Neural progenitor cell (in vitro differentiated cells): Measurements from ENCODE around the gene CYP27B1. TPM values are rescaled to one million over a fixed set of nuclear protein-coding genes. Genes with fewer than 3 reads are reported as not detected.

Experiments used
- DNase-seq: peaks from one replicate; pipeline ENCODE4 v3.0.0-alpha.2; 2016; ENCODE audit warnings: low spot score
- H2AFZ ChIP-seq: fragments of 200-600 bp; sonication (generic); replicated peaks from 2 replicates; pipeline ENCODE4 v1.6.1; 2016; ENCODE audit warnings: antibody characterized with exemption
- H3F3A ChIP-seq: fragments of 200-600 bp; sonication (generic); 2 replicates; pipeline ENCODE4 v1.6.1; 2016; ENCODE audit warnings: antibody characterized with exemption, low read depth
- H3K27ac ChIP-seq: fragments of 200-600 bp; sonication (generic); 2 replicates; pipeline ENCODE4 v1.5.1; 2016; ENCODE audit warnings: mild to moderate bottlenecking
- H3K27me3 ChIP-seq: fragments of 200-600 bp; sonication (generic); 2 replicates; pipeline ENCODE4 v1.6.1; 2016; ENCODE audit warnings: mild to moderate bottlenecking, moderate library complexity
- H3K36me3 ChIP-seq: fragments of 200-600 bp; sonication (generic); 2 replicates; pipeline ENCODE4 v1.5.1; 2016
- H3K4me1 ChIP-seq: fragments of 200-600 bp; sonication (generic); 2 replicates; pipeline ENCODE4 v1.6.1; 2016; ENCODE audit warnings: mixed run types
- H3K4me2 ChIP-seq: fragments of 200-600 bp; sonication (generic); 2 replicates; pipeline ENCODE4 v1.6.1; 2016
- H3K4me3 ChIP-seq: fragments of 200-600 bp; sonication (generic); 2 replicates; pipeline ENCODE4 v1.5.1; 2016
- H3K79me2 ChIP-seq: fragments of 200-600 bp; sonication (generic); 2 replicates; pipeline ENCODE4 v1.6.1; 2016; ENCODE audit warnings: low read depth
- H3K9ac ChIP-seq: fragments of 200-600 bp; sonication (generic); 2 replicates; pipeline ENCODE4 v1.6.1; 2016
- H3K9me3 ChIP-seq: fragments of 200-600 bp; sonication (generic); 2 replicates; pipeline ENCODE4 v1.5.1; 2016; ENCODE audit warnings: low read depth
- H4K20me1 ChIP-seq: fragments of 200-600 bp; sonication (generic); 2 replicates; pipeline ENCODE4 v1.6.1; 2016; ENCODE audit warnings: low read depth
- H3K27ac Mint-ChIP-seq: 3 replicates; pipeline ENCODE4 v1.8.0; 2021; ENCODE audit warnings: mixed read lengths
- H3K27me3 Mint-ChIP-seq: 2 replicates; pipeline ENCODE4 v1.8.0; 2022; ENCODE audit warnings: low read depth, mild to moderate bottlenecking, inconsistent platforms, moderate library complexity, mixed read lengths; ENCODE audit not compliant: insufficient read depth
- H3K36me3 Mint-ChIP-seq: 3 replicates; pipeline ENCODE4 v1.8.0; 2021; ENCODE audit warnings: mixed read lengths
- H3K4me1 Mint-ChIP-seq: 3 replicates; pipeline ENCODE4 v1.8.0; 2021; ENCODE audit warnings: mixed read lengths
- H3K4me3 Mint-ChIP-seq: 3 replicates; pipeline ENCODE4 v1.8.0; 2021; ENCODE audit warnings: mild to moderate bottlenecking, moderate library complexity, mixed read lengths
- H3K9me3 Mint-ChIP-seq: 3 replicates; pipeline ENCODE4 v1.8.0; 2020; ENCODE audit warnings: mixed read lengths
- CTCF ChIP-seq: fragments of 200-600 bp; sonication (generic); IDR thresholded peaks from 2 replicates; pipeline ENCODE4 v1.5.1; 2017; ENCODE audit warnings: antibody characterized with exemption, mild to moderate bottlenecking
- EZH2 ChIP-seq: fragments of 200-600 bp; sonication (generic); IDR thresholded peaks from 2 replicates; pipeline ENCODE4 v1.6.1; 2017; ENCODE audit warnings: antibody characterized with exemption, mild to moderate bottlenecking, moderate library complexity
- EZH2phosphoT487 ChIP-seq: fragments of 200-600 bp; sonication (generic); IDR thresholded peaks from 2 replicates; pipeline ENCODE4 v1.6.1; 2017; ENCODE audit warnings: antibody characterized with exemption
- total RNA-seq: library from RNA; depleted of rRNA; stranded (reverse); fragments of >200 nt; gene quantifications from 2 replicates; pipeline ENCODE4 v1.2.3, GENCODE V29; 2015; ENCODE audit warnings: low replicate concordance

The CYP27B1 gene
- total RNA-seq, 1 donor from 2014 or later, result 0.17 TPM

GRCh38 chr12:57752668-57753000 is 14.2 kb downstream of the CYP27B1 start:
- H3K27ac ChIP-seq, result no peak overlapping the region
- H3K4me3 Mint-ChIP-seq, result peak overlapping the region; percentile 98
- no peak for DNase-seq
- H4K20me1 ChIP-seq, result peaks cover 18% of the 10 kb centered on the region
- H3K9ac ChIP-seq, result no peak overlapping the region
- no peak overlapping the region for H3K27ac Mint-ChIP-seq
- peaks cover 35% of the 10 kb centered on the region for H3K79me2 ChIP-seq
- H2AFZ ChIP-seq, result no peak overlapping the region
- no peaks in the 10 kb centered on the region for H3K36me3 ChIP-seq
- peaks cover 3% of the 10 kb centered on the region for H3K9me3 Mint-ChIP-seq
- peaks cover 36% of the 10 kb centered on the region for H3K27me3 Mint-ChIP-seq
- H3K36me3 Mint-ChIP-seq, result peaks cover 31% of the 10 kb centered on the region
- TF ChIP-seq EZH2, result no peak
- no peak for TF ChIP-seq CTCF
- TF ChIP-seq EZH2phosphoT487, result no peak
- peaks cover 31% of the 10 kb centered on the region for H3K4me1 ChIP-seq
- H3K4me1 Mint-ChIP-seq, result peaks cover 50% of the 10 kb centered on the region
- H3K4me3 ChIP-seq, result peak overlapping the region; percentile 28
- peaks cover 29% of the 10 kb centered on the region for H3K27me3 ChIP-seq
- H3K4me2 ChIP-seq, result peak overlapping the region; percentile 67
- no peaks in the 10 kb centered on the region for H3K9me3 ChIP-seq
- peaks cover 53% of the 10 kb centered on the region for H3F3A ChIP-seq

GRCh38 chr12:57751788-57752667 is 14.8 kb downstream of the CYP27B1 start, which contains the start of gene CDK4:
Gene CDK4, minus strand, starts transcription at chr12:57752310. Its CDS starts 593 bp downstream, at chr12:57751717.
- peak; percentile 100 for DNase-seq
- peaks cover 31% of the 10 kb centered on the region for H3K4me1 ChIP-seq
- Mint-ChIP-seq H3K4me1 (peaks cover 49% of the 10 kb centered on the region), H3K27me3 (peaks cover 38% of the 10 kb centered on the region), H3K36me3 (peaks cover 36% of the 10 kb centered on the region), H3K4me3 (peak within 1 kb of the TSS; percentile 98), H3K9me3 (peaks cover 3% of the 10 kb centered on the region), H3K27ac (peak within 1 kb of the TSS; percentile 97)
- H4K20me1 ChIP-seq, result peaks cover 12% of the 10 kb centered on the region
- H3K36me3 ChIP-seq, result no peaks in the 10 kb centered on the region
- peak within 1 kb of the TSS; percentile 11 for H3K27ac ChIP-seq
- H3K27me3 ChIP-seq, result peaks cover 24% of the 10 kb centered on the region
- H3K79me2 ChIP-seq, result peaks cover 35% of the 10 kb centered on the region
- H3K9me3 ChIP-seq, result no peaks in the 10 kb centered on the region
- H3K4me3 ChIP-seq, result peak within 1 kb of the TSS; percentile 85
- TF ChIP-seq EZH2 (no peak), CTCF (no peak), EZH2phosphoT487 (no peak)
- peak within 1 kb of the TSS; percentile 100 for H3K4me2 ChIP-seq
- H2AFZ ChIP-seq, result no peak within 1 kb of the TSS
- peak within 1 kb of the TSS; percentile 95 for H3K9ac ChIP-seq
- peaks cover 58% of the 10 kb centered on the region for H3F3A ChIP-seq

GRCh38 chr12:57751432-57751787 is 15.5 kb downstream of the CYP27B1 start:
- peaks cover 18% of the 10 kb centered on the region for H3K27me3 ChIP-seq
- no peaks in the 10 kb centered on the region for H3K36me3 ChIP-seq
- Mint-ChIP-seq H3K36me3 (peaks cover 40% of the 10 kb centered on the region), H3K4me3 (peak overlapping the region; percentile 98), H3K4me1 (peaks cover 42% of the 10 kb centered on the region), H3K27ac (peak overlapping the region; percentile 97), H3K27me3 (peaks cover 34% of the 10 kb centered on the region), H3K9me3 (peaks cover 3% of the 10 kb centered on the region)
- H3K79me2 ChIP-seq, result peaks cover 39% of the 10 kb centered on the region
- H4K20me1 ChIP-seq, result peaks cover 7% of the 10 kb centered on the region
- peak overlapping the region; percentile 100 for H3K4me2 ChIP-seq
- no peak overlapping the region for H3K27ac ChIP-seq
- H2AFZ ChIP-seq, result no peak overlapping the region
- peak overlapping the region; percentile 85 for H3K4me3 ChIP-seq
- peak overlapping the region; percentile 95 for H3K9ac ChIP-seq
- peaks cover 58% of the 10 kb centered on the region for H3F3A ChIP-seq
- DNase-seq, result no peak
- TF ChIP-seq CTCF (no peak), EZH2 (no peak), EZH2phosphoT487 (no peak)
- H3K9me3 ChIP-seq, result no peaks in the 10 kb centered on the region
- H3K4me1 ChIP-seq, result peaks cover 28% of the 10 kb centered on the region
